RKO (cell line): ENCODE results near the gene VENTX.

Source experiments
- DNase-seq: peaks from one replicate; pipeline ENCODE4 v3.0.0-alpha.2; 2016; ENCODE audit warnings: low spot score

The VENTX gene

GRCh38 chr10:133271521-133272300, 34.1 kb downstream of the VENTX start:
- DNase-seq = no peak

DNA sequence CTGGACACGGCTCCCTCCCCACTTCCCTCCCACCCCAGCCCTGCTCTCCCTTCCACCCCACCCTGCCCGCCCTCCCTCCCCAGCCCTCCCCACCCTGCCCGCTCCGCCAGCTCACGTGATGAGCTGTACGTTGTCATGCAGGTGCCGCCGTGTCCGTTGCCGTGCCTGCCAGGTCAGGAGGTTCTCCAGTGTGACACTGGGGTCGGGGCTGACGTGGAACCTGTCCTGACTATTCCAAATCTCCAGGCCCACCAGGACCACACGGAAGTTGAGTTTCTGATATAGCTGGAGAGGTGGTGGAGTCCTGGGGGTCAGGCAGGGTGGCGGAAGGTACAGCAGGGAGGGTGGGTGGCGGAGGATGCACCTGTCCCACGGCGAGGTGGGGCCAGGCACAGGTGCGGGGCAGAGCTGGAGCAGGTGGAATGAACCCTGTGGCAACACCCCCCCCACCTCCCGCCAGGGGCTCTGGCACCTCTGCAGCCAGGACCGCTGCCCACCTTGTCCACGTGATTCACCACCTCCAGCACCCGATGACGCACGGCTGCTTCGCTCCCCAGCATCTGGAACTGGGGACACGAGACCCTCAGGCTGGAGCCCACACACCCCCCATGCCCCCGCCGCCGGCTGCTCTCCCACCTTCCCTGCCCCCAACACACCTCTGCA, 34.8 kb downstream of the VENTX start:
- no peak for DNase-seq

DNA sequence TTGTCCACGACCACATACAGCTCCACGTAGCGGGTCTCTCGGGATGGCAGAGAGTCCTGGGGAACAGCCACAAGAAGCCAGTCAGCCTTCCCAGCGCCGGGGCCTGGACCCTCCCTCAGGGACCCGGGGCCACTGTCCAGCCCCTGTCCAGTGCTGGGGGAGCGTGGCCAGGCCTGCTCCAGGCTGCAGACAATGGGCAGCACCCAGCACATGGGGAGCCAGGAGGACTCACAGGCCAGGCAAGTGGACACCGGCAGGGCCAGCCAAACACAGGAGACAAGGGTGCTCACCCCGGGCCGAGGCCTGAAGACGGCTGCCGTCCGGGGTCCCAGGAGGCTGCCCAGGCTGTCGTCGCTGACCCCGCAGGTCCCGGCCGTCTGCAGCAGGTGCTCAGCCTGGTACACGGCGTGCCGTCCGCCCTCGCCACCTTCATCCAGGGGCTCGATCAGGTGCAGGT, 35.3 kb downstream of the VENTX start:
- no peak for DNase-seq

DNA sequence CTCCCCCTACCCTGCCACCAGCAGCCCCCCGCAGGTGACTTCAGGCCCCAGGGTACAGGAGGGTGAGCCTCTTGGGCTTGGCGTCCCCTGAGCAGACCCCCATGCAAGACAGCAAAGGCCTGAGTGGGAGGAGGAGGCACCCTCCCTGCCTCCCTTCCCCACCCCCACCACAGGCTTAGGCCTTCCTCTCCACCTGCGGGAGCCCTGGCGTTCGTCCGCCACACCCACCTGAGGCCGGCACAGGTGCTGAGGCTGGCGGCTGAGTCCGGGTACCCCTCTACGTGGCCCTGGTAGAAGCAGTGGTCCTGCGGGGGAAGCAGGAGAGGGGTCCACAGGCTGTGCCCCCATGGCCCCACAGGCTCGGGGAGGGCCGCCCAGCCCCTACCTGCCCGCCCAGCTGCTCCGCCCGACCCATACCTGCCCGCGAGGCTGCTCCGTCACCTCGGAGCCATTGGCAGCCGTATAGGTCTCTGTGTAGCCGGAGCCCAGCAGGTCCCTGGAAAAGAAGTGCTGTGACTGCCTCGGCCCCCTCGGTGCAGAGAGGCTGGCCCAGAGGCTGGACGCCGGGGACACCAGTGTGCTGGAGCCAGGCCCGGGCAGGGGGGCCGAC, 36.0 kb downstream of the VENTX start:
- no peak for DNase-seq

DNA sequence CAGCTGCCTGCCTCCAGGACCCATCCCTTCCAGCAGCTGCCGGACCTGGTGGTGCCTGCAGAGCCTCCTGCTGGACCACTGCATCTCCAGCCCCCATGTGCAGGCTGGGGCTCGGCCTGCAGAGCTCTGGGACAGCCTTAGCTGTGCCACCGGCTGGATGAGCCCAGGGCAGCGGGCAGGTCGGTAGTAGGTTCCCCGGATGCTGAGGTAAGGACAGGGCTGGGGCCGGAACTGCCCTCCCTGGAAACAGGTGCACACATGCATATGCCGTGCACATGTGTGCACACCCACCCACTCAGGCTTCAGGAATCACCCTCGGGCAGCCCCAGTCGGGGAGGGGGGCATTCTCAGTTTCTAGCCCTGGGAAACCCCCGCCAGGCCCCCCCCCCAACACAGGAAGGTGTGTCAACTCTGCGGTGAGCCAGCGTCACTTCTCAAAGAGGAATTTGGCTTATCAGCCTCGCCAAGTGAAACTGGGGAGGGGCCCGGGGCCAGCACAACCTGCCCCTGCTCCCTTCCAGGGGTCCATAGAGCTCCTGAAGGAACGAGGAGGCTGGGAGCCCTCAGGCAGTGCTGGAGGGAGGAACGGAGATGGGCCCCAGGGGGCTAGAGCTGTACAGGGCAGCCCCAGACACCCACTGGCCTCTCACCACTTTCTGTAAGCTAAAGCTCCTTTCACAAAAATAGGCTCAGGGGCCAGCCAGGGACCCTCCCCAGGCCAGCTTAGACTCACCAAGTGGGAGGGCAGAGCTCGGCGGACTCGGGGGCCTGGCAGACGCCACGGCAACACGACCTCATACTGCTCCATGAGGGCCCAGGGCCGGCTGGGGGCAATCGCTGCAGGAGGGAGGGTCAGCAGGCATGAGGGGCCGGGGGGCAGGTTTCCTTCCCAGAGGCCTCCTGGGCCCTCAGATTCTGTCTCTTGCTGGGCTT, 37.4 kb downstream of the VENTX start:
- DNase-seq = no peak

GRCh38 chr10:133275684-133276092, 38.0 kb downstream of the VENTX start:
- DNase-seq = no peak

DNA sequence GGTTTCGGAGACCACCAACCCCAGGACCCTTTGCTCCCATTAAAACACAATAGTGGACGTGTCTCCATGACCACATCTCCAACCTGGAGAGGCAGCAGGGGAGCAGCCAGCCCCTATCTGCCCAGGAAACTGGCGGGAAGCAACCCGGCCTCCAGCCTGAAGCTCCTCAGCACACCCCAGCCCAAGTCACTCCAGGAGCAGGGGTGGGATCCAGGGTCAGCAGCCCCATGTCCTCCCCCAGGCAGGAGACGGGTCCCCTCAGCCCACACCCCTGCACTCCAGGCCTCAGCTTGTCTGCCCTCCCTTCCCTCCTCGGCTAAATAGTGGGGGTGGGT, 38.4 kb downstream of the VENTX start:
- DNase-seq = no peak

GRCh38 chr10:133276435-133277201, 39.0 kb downstream of the VENTX start, which contains the start of gene ADAM8:
Gene ADAM8 (minus strand): TSS chr10:133276868. CDS start chr10:133276817, 51 bp downstream.
- DNase-seq = no peak

- DNase-seq = no peak
Measured at GRCh38 chr10:133277277-133277992, 39.8 kb downstream of the VENTX start.

DNA sequence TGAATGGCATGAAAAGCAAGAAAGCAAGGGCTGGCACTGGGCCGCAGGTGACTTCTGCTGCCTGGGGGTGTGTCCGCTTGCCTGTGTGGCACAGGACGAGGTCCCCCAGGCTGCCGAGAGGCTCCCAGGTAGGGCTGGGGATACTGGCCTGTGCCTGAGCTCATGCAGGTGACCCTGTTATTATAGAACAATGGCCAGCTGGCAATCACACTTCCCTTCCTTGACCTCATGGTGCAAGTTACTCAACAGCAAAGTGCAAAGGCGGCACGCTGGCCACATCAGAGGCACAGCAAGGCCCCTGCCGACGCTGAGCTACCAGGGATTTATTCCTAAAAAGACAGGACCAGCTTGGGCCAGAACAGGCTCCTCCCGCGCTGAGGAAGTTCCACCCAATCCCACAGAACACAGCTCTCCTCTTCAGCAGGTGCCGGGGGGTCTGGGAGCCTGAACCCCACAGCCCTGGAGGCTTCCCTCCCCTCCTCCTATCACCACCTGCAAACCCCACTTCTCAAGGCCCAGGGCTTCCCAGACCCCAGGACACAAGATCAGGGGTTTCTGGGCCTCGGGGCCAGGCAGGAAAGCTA, 40.4 kb downstream of the VENTX start:
- no peak for DNase-seq

- DNase-seq = no peak
Measured at GRCh38 chr10:133278577-133279265, 41.1 kb downstream of the VENTX start.

GRCh38 chr10:133279326-133280226, 41.9 kb downstream of the VENTX start:
- no peak for DNase-seq

- DNase-seq = no peak
Measured at GRCh38 chr10:133280391-133281059, 42.9 kb downstream of the VENTX start.

GRCh38 chr10:133281084-133281483, 43.4 kb downstream of the VENTX start:
- no peak for DNase-seq

DNA sequence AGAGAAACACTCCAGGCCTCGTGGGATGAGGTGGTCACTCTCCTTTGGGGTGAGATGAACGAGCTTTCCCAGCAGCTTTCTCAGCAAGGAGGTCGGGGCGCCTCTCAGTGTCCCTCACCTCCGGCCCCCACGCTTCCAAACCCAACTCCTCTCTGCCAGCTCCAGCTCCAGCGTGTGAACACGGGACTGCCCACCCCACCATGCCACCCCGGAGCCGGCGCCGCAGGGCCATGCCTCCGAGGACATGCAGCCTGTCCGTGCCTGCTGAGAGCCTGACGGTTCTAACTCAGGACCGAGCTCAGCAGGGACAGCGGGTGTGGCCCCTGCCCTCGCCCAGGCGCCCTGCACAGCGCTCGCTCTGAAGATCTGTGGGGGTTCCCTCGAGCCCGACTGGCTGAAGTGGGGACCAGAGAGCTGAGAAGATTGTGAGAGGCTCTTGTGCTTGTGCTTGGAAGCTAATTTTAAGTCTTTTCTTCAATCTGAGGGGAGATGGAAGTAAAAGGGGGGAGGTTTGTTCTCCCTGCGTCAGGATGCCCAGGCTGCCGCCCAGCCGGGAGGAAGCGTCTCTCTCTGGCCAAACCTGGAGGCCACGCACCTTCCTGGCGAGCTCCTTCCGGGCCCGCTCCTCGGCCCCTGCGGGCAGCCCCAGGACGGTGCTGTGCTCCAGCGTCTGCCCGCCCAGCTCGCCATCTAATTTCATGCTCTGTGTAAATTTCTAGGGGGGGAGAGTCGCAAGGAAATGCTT, 44.1 kb downstream of the VENTX start:
- no peak for DNase-seq

GRCh38 chr10:133282846-133283390, 45.3 kb downstream of the VENTX start:
- no peak for DNase-seq

DNA sequence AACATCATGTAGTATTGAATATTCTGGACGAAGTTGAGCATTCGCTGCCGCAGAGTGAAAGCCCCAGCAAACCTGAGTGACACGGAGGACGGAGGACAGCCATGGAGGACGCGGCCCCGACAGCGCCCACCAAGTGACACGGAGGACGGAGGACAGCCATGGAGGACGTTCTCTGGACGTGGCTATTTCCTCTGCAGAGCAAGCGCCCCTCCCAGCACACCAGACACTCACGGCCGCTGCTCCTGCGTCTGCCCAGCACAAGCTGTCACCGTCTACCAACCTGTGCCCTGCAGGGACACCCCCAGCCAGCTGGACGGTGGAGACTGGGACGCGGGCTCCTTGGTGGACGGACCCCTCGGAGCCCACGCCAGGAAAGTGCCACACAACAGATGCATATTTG, 46.3 kb downstream of the VENTX start:
- DNase-seq = no peak
